Kidney (tissue), 22 donors: ENCODE measurements around the gene ZBTB17. TPM values are rescaled to one million over a fixed set of nuclear protein-coding genes. Genes with fewer than 3 reads are reported as not detected.

ENCODE experiments used
- DNase-seq, 5 donors: peaks; one replicate each; pipeline ENCODE4 v3.0.0-alpha.2; 2013 to 2020
- FAIRE-seq: peaks from 2 replicates; lab custom pipeline; 2012; peaks lifted over from hg19 to GRCh38; lab: Jason Lieb, UNC
- H3K27ac ChIP-seq, 2 donors: one replicate each; pipeline ENCODE4 v1.7.0; 2013; ENCODE audit warnings: low read depth in 2 of 2, low read length in 2 of 2, inconsistent platforms in 1 of 2
- H3K27me3 ChIP-seq: one replicate; pipeline ENCODE4 v1.7.1; 2013; ENCODE audit warnings: low read length, inconsistent platforms; ENCODE audit not compliant: control insufficient read depth, insufficient read depth
- H3K36me3 ChIP-seq, 3 donors: one replicate each; pipeline versions ENCODE4 v1.7.0 to v1.7.1; 2013; ENCODE audit warnings: low read length in 3 of 3, control low read depth in 1 of 3, inconsistent platforms in 1 of 3; ENCODE audit not compliant: insufficient read depth in 3 of 3, control insufficient read depth in 2 of 3
- H3K4me1 ChIP-seq, 3 donors: one replicate each; pipeline versions ENCODE4 v1.7.0 to v1.7.1; 2013; ENCODE audit warnings: low read length in 3 of 3, inconsistent platforms in 1 of 3, low read depth in 1 of 3; ENCODE audit not compliant: control insufficient read depth in 2 of 3, insufficient read depth in 2 of 3
- H3K4me3 ChIP-seq, 3 donors: one replicate each; pipeline versions ENCODE4 v1.7.0 to v1.8.1; 2013; ENCODE audit warnings: low read length in 3 of 3, control low read depth in 1 of 3, inconsistent platforms in 1 of 3
- H3K9ac ChIP-seq, 3 donors: one replicate each; pipeline versions ENCODE4 v1.7.0 to v1.7.1; 2013; ENCODE audit warnings: low read length in 3 of 3, control low read depth in 1 of 3, inconsistent platforms in 1 of 3
- H3K9me3 ChIP-seq, 3 donors: one replicate each; pipeline versions ENCODE4 v1.7.0 to v1.7.1; 2013; ENCODE audit warnings: low read length in 3 of 3, control low read depth in 1 of 3, inconsistent platforms in 1 of 3; ENCODE audit not compliant: control insufficient read depth in 2 of 3, insufficient read depth in 1 of 3
- intact Hi-C: fragments of 100-400 bp; cut with DNase I; formaldehyde crosslinking; loops from one replicate; pipeline ENCODE4 v1.11.1; 2022
- long read RNA-seq, 10 donors: library from polyadenylated mRNA in 1 of 10; unstranded in 1 of 10; transcript quantifications; one replicate each; pipeline ENCODE4 v2.0.0 and lab custom pipeline, GENCODE V29; 2021 to 2026
- polyA plus RNA-seq: library from polyadenylated mRNA; stranded (reverse); fragments of 350-450 nt; fragmentation: Illumina TruSeq; extraction: RNeasy Lipid Tissue Mini Kit (QIAGEN cat#74804); gene quantifications from one replicate; pipeline ENCODE4 v1.2.3, GENCODE V29; 2014; ENCODE audit warnings: low read depth, low replicate concordance; ENCODE audit not compliant: insufficient read depth
- total RNA-seq: library from RNA; stranded (reverse); fragmentation: NEBNext Ultra II Directional; extraction: Animal tissue kit (Norgen Biotek cat#: 25700); gene quantifications from one replicate; pipeline ENCODE4 v1.2.1, GENCODE V29; 2021
- TF ChIP-seq, protein P1 (sequence below): IDR thresholded peaks from 3 replicates; pipeline ENCODE4 v1.5.1; 2012; ENCODE audit warnings: mild to moderate bottlenecking, moderate library complexity, borderline replicate concordance; ENCODE audit not compliant: insufficient read depth; ENCODE audit errors: extremely low read depth
- donor health status: control.
- donor health status: control.
- donor health status: control.
- donor health status: control.
- donor health status: control.
- donor health status: DM: yes; HTN: yes; CAD: no.
- donor health status: Normal renal cell carcinoma (clear cell type).

The ZBTB17 gene
- 41.5 TPM for total RNA-seq
- polyA plus RNA-seq = 33.1 TPM
- long read RNA-seq, donor 1, partial matches to known transcripts = 0 of 3 reads
- long read RNA-seq, donor 1, other reads (novel, unspliced or antisense) = 0 of 3 reads
- long read RNA-seq, donor 2, partial matches to known transcripts = 7 of 14 reads
- long read RNA-seq, donor 2, other reads (novel, unspliced or antisense) = 0 of 14 reads
- long read RNA-seq, donor 3, partial matches to known transcripts = 0 of 3 reads
- long read RNA-seq, donor 3, other reads (novel, unspliced or antisense) = 0 of 3 reads
- long read RNA-seq, donor 4 = 0 reads
- long read RNA-seq, donor 5 = 0 reads
- long read RNA-seq, donor 6 = 0 reads
- long read RNA-seq, donor 7, transcript ZBTB17-202 (16 exons, 2,745 nt) = major isoform, 10 of 29 reads
- long read RNA-seq, donor 7, partial matches to known transcripts = 9 of 29 reads
- long read RNA-seq, donor 7, other reads (novel, unspliced or antisense) = 10 of 29 reads
- long read RNA-seq, donor 8, partial matches to known transcripts = 0 of 3 reads
- long read RNA-seq, donor 8, other reads (novel, unspliced or antisense) = 0 of 3 reads
- long read RNA-seq, donor 9, partial matches to known transcripts = 0 of 3 reads
- long read RNA-seq, donor 9, other reads (novel, unspliced or antisense) = 0 of 3 reads
- long read RNA-seq, donor 10, partial matches to known transcripts = 0 of 1 reads
- long read RNA-seq, donor 10, other reads (novel, unspliced or antisense) = 0 of 1 reads

DNA sequence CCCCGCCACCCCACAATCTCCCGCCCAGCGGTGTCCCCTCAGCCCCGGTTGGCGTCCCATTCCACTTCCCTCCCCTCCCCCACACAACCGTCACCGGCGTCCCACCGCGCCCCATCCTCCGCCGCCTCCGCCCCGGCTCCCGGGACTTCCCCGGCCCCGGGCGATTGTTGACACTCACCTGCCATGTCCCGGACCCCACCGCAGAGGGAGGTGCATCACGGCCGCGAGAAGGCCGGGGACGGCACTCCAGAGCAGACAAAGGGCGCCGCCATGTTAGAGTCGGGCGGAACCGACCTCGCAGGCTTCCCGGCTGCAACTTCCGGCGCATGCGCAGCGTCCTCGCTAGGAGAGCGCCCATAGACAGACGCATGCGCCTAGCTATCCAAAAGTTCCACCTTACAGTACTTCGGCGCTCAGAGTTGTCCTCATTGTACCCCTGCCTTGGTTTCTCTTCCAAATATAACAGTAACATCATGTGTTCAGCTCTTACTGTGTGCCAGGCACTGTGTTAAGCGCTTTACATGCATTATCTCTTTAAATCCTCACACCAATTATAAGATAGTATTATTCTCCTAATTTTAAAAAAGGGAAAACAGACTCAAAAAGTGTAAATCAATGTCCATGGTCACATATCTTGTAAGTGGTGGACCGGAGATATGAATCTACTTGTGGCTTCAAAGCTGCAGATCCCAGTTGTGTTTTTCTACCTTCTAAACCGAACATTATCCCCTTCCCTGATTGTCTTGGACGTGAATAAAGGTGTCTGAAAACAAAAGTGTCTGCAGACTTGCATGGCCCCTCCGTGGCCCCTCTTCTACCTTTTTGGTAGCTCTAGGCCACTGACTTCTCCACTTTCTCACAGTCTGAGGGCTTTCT lies at the start of gene ZBTB17:
TSS of gene ZBTB17 (minus strand) at position 297 of the 876 bp plus-strand sequence. CDS start 27,606 bp downstream, outside the sequence.
- H3K27me3 ChIP-seq = no peaks in the 10 kb centered on the region
- DNase-seq (peak; percentile 94 to 98 (median 97)), FAIRE-seq (no peak)
- peak within 1 kb of the TSS; percentile 68 to 78 (median 72) for H3K4me3 ChIP-seq
- TF ChIP-seq, protein P1, sequence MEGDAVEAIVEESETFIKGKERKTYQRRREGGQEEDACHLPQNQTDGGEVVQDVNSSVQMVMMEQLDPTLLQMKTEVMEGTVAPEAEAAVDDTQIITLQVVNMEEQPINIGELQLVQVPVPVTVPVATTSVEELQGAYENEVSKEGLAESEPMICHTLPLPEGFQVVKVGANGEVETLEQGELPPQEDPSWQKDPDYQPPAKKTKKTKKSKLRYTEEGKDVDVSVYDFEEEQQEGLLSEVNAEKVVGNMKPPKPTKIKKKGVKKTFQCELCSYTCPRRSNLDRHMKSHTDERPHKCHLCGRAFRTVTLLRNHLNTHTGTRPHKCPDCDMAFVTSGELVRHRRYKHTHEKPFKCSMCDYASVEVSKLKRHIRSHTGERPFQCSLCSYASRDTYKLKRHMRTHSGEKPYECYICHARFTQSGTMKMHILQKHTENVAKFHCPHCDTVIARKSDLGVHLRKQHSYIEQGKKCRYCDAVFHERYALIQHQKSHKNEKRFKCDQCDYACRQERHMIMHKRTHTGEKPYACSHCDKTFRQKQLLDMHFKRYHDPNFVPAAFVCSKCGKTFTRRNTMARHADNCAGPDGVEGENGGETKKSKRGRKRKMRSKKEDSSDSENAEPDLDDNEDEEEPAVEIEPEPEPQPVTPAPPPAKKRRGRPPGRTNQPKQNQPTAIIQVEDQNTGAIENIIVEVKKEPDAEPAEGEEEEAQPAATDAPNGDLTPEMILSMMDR = no peak
- H3K4me1 ChIP-seq = peaks cover 0 to 7% (median 0%) of the 10 kb centered on the region in 3 donors
- H3K9me3 ChIP-seq = no peaks in the 10 kb centered on the region
- intact Hi-C loops = no loop called here
- peak within 1 kb of the TSS; percentile 14 to 71 (median 28) for H3K9ac ChIP-seq
- peaks cover 0 to 9% (median 3%) of the 10 kb centered on the region in 3 donors for H3K36me3 ChIP-seq
- peak within 1 kb of the TSS; percentile 25 to 43 for H3K27ac ChIP-seq

DNA sequence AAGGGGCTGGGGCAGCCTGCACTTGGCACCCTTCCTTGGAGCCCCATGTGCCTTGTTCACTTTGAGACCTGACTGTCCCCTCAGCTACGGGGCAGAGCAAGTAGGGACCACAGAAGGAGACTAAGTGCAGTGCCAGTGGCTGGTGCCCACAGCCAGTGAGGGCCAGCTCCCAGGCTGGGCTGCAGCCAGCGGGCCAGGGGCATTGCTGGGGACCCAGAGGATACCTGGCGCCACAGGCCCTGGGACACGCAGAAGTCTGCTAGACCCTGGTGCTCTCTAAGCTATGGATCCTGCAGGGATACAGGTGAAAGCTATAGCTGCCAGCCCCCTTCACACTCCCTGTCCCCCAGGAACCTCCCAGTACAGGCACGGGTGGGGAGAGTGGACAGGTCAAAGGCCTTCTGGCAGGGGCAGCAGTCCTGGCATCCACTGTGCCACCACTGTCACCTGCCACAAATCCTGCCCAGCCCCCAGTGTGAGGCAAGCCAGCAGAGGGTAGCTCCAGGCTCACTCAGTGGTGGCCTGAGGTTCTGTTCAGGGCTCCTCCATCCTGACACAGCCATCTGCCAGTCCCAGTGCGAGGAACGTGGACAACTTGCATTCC lies 47.3 kb upstream of the ZBTB17 start:
- Histone ChIP-seq H3K9ac (peak overlapping the region in 1 of 3 donors; percentile 80), H3K4me3 (no peak overlapping the region), H3K9me3 (no peaks in the 10 kb centered on the region), H3K27me3 (no peaks in the 10 kb centered on the region), H3K27ac (peak overlapping the region; percentile 32 to 79), H3K4me1 (peaks cover 0 to 22% (median 5%) of the 10 kb centered on the region in 3 donors), H3K36me3 (no peaks in the 10 kb centered on the region)
- TF ChIP-seq, protein P1 = no peak
- FAIRE-seq (no peak), DNase-seq (no peak)
- intact Hi-C loops = no loop called here

DNA sequence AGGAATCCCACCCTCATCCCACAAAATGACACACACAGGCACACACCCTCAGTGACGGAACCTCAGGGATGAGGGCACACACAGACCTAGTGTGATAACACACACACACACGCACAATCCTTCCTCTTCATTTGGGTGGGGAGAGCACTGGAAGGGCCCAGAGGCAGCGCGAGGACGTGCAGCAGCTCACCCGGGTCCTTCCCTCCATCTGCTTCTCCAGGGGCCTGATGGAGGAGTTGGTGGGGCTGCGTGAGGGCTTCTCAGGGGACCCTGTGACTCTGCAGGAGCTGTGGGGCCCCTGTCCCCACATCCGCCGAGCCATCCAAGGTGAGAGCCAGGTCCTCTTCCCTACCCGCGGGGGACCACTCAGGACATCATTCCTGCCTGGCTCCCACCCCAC lies 46.5 kb upstream of the ZBTB17 start:
- Histone ChIP-seq H3K4me3 (peak overlapping the region in 1 of 3 donors; percentile 51), H3K9ac (peak overlapping the region in 2 of 3 donors; percentile 26 to 80), H3K27ac (peak overlapping the region; percentile 79 to 82), H3K36me3 (no peaks in the 10 kb centered on the region), H3K4me1 (peaks cover 0 to 29% (median 5%) of the 10 kb centered on the region in 3 donors), H3K27me3 (no peaks in the 10 kb centered on the region), H3K9me3 (no peaks in the 10 kb centered on the region)
- TF ChIP-seq, protein P1 = no peak
- DNase-seq = no peak
- no peak for FAIRE-seq
- intact Hi-C loops = no loop called here
